ENCODE results near the gene PLXNA4. TPM values are rescaled to one million over a fixed set of nuclear protein-coding genes. Genes with fewer than 3 reads are reported as not detected.
"Not testable (repeated sequence)": the region's sequence is repeated elsewhere in the genome, so short reads cannot be mapped to it uniquely, and the experiment has no call there.

The PLXNA4 gene
- total RNA-seq, 4 donors from 2014 or later, result 5.1 to 7.0 (median 5.3) TPM

DNA sequence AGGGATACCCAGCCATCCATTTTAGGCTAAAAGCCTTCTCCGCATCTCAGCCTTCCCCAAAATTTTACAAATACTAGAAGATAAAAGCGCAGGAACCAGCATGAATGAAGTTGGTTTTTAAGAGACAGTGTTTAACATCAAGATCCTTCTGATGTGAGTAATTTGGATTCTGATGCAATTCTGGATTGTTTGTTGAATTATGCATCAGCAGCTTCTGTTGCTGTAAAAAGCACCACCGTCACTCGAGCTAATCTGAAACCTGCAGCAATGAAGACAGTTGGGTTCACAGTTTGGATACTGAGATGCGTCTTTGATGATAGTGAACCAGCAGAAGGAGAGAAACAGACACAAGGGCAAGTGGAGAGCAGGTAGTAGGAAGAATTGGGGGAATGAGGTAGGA is 179.2 kb downstream of the PLXNA4 start:
- H3K4me3 ChIP-seq (ENCODE audit: low read depth, poor library complexity, severe bottlenecking), result no peak overlapping the region
- 93 to 94% methylated on average over 5 of the region's 5 CpGs for WGBS, 2 donors
- TF ChIP-seq, protein P1, sequence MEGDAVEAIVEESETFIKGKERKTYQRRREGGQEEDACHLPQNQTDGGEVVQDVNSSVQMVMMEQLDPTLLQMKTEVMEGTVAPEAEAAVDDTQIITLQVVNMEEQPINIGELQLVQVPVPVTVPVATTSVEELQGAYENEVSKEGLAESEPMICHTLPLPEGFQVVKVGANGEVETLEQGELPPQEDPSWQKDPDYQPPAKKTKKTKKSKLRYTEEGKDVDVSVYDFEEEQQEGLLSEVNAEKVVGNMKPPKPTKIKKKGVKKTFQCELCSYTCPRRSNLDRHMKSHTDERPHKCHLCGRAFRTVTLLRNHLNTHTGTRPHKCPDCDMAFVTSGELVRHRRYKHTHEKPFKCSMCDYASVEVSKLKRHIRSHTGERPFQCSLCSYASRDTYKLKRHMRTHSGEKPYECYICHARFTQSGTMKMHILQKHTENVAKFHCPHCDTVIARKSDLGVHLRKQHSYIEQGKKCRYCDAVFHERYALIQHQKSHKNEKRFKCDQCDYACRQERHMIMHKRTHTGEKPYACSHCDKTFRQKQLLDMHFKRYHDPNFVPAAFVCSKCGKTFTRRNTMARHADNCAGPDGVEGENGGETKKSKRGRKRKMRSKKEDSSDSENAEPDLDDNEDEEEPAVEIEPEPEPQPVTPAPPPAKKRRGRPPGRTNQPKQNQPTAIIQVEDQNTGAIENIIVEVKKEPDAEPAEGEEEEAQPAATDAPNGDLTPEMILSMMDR (IDR thresholded peaks at IDR 0.05), result no peak
- TF ChIP-seq POLR2A (IDR thresholded peaks at IDR 0.05), result no peak
- intact Hi-C loops (cut with DNase I; ENCODE audit: low total_unique reads), result no loop called here
- no peak for DNase-seq (ENCODE audit: low spot score in 2 of 2)

DNA sequence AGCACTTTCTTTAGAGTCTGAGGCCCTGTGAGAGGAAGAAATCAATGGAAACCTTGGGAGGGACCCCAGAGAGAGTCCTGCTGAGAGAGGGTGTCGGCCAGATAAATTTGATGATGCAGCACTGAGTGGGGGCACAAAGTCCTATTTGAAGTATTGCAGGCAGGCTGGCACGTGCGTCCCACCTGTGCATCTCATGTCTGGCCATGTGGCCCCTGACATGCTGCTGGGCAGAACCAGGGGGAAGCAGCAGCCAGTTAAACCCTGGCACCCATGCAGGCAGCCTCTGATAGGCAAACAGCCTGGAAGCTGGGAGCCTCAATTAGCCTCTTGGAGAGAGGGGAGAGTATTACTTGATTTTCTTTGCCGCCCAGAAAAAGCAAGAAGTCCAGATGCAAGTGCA is 180.9 kb downstream of the PLXNA4 start:
- 87 to 88% methylated on average over 3 to 4 of the region's 4 CpGs for WGBS, 2 donors
- DNase-seq (ENCODE audit: low spot score in 2 of 2), result no peak
- no peak for TF ChIP-seq POLR2A (IDR thresholded peaks at IDR 0.05)
- H3K4me3 ChIP-seq (ENCODE audit: low read depth, poor library complexity, severe bottlenecking), result no peak overlapping the region
- intact Hi-C loops (cut with DNase I; ENCODE audit: low total_unique reads), result no loop called here

DNA sequence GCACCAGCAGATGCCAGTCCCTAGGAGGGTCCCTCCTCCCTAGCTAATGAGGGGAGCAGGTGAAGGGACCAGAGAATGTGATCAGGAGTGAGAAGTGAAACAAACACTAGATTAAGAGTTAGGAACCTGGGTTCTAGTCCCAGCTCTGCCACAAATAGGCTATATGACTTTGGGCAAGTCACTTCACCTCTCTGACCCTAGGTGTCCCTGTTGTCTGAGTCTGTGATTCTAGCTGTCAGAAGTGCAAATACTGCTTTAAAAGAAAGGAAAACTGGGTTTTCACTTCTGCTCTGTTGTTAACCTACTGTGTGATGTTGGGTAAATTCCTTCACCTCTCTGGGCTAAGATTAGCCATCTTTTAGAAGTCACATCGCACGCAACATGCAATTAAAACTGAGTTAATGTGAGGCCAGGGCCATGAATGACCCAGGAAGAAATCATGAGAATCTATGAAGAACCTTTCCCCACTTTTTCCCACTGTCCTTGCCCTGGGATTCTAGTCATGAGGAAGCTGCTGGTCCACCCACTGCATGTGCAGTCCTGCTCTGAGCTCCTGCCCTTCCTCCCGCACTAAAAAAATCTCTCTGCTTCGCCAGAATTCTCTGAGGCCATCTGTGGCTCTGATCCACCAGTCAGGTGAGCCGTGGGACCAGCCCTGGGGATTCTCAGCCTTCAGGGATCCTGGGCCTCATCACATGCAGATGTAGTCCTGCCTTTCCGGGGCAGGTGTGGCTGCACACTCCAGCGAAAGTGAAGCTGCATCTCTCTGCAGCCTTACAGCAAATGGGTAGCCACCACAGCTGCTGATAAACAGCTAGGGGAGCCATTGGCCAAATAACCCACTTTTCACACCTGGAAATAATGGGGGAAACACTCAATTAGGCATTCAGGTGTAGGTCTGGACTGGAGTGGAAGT is 181.7 kb downstream of the PLXNA4 start:
- TF ChIP-seq, protein P1 (IDR thresholded peaks at IDR 0.05), result no peak
- no peak for TF ChIP-seq POLR2A (IDR thresholded peaks at IDR 0.05)
- intact Hi-C loops (cut with DNase I; ENCODE audit: low total_unique reads), result no loop called here
- DNase-seq (ENCODE audit: low spot score in 2 of 2), result no peak
- H3K4me3 ChIP-seq (ENCODE audit: low read depth, poor library complexity, severe bottlenecking), result no peak overlapping the region
- 59 to 62% methylated on average over 7 of the region's 7 CpGs for WGBS, 2 donors

DNA sequence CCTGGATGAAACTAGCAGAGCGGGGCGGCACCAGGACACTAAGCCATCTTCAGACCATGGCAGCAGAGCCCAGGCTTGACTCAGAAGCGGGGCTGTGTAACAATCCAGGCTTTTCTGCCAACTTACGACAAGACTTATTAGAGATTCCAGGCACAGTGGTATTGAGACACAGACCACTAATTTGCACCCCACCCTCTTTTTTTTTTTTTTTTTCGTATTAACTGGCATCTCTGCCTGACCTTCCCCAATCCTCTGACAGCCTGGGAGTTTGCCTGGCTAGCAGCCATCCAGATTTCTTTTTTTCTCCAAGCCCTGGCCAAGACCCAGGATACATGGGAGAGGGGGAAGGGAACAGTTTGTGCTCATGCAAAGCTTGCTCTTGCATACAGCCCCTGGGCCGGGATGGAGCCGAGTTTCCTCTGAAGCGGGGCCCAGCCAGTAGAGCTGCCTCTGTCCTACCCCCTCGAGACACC is 182.4 kb downstream of the PLXNA4 start:
- TF ChIP-seq, protein P1 (IDR thresholded peaks at IDR 0.05), result no peak
- TF ChIP-seq POLR2A (IDR thresholded peaks at IDR 0.05), result no peak
- WGBS, 2 donors, result 32 to 40% methylated on average over 9 of the region's 9 CpGs
- peak; percentile 74 to 92 for DNase-seq (ENCODE audit: low spot score in 2 of 2)
- intact Hi-C loops (cut with DNase I; ENCODE audit: low total_unique reads), result no loop called here
- H3K4me3 ChIP-seq (ENCODE audit: low read depth, poor library complexity, severe bottlenecking), result no peak overlapping the region

DNA sequence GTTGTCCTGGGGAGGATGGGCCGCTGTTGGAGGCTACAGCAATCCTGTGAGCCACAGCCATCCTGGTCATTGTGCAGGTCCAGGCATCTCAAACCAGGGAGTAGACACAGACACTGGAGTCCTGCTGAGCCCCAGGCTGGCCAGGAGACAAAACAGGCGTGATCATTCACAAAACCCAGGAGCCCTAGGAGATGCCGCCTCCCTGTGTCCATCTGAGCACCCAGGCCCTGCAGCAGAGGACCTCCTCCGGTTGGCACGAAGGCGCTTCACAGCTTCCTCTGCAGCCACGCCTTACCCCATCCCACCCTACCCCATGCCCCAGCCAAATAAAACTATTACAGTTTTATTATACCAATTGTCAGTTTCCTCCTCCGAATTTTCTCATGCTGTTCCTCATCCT is 183.6 kb downstream of the PLXNA4 start:
- H3K4me3 ChIP-seq (ENCODE audit: low read depth, poor library complexity, severe bottlenecking), result no peak overlapping the region
- 84 to 92% methylated on average over 8 of the region's 8 CpGs for WGBS, 2 donors
- no peak for DNase-seq (ENCODE audit: low spot score in 2 of 2)
- no peak for TF ChIP-seq POLR2A (IDR thresholded peaks at IDR 0.05)
- TF ChIP-seq, protein P1 (IDR thresholded peaks at IDR 0.05), result no peak
- intact Hi-C loops (cut with DNase I; ENCODE audit: low total_unique reads), result no loop called here

DNA sequence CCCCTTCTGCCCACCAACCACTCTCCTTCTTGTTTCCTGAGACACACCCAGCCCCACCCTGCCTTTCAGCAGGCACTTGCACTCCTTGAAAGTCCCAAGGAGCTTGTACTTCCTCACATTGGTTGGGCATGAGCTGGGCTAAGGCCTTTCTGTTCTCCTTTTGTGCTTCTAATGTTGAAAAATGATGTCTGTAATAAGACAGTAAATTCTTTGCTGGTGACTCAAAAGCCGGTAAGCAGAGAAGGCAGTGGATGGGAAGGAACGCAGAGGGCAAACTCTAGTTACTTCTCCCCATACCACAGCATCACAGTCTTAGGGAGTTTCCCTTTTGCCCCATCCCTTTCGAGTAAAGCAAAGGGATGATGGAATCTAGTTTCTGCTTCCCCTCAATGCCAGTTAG is 185.6 kb downstream of the PLXNA4 start:
- intact Hi-C loops (cut with DNase I; ENCODE audit: low total_unique reads), result no loop called here
- WGBS, 2 donors, result 61% methylated on average over 3 of the region's 3 CpGs
- TF ChIP-seq, protein P1 (IDR thresholded peaks at IDR 0.05), result no peak
- TF ChIP-seq POLR2A (IDR thresholded peaks at IDR 0.05), result no peak
- H3K4me3 ChIP-seq (ENCODE audit: low read depth, poor library complexity, severe bottlenecking), result no peak overlapping the region
- DNase-seq (ENCODE audit: low spot score in 2 of 2), result no peak

DNA sequence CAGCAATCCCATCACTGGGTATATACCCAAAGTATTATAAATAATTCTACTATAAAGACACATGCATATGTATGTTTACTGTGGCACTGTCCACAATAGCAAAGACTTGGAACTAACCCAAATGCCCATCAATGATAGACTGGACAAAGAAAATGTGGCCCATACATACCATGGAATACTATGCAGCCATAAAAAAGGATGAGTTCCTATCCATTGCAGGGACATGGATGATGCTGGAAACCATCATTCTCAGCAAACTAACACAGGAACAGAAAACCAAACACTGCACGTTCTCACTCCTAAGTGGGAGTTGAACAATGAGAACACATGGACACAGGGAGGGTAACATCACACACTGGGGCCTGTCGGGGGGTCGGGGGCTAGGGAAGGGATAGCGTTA is 186.2 kb downstream of the PLXNA4 start:
- 95 to 96% methylated on average over 4 of the region's 4 CpGs for whole genome bisulfite sequencing, 2 donors
- DNase-seq (ENCODE audit: low spot score in 2 of 2); intact Hi-C loops (cut with DNase I; ENCODE audit: low total_unique reads); H3K4me3 ChIP-seq (ENCODE audit: low read depth, poor library complexity, severe bottlenecking): not testable (repeated sequence)

All from lower leg skin (tissue), 4 donors.